Activated T-cell treated with anti-CD3 and anti-CD28 coated beads for 24 hours (primary cell): ENCODE data around the gene NXN.
"Not testable (repeated sequence)": the region's sequence is repeated elsewhere in the genome, so short reads cannot be mapped to it uniquely, and the experiment has no call there.

Source experiments
- DNase-seq: peaks from one replicate; pipeline ENCODE4 v3.0.0-alpha.2; 2020; ENCODE audit warnings: low read depth

The NXN gene

GRCh38 chr17:767076-767475 lies 212.5 kb downstream of the NXN start:
- no peak for DNase-seq

GRCh38 chr17:760371-760770 lies 219.2 kb downstream of the NXN start:
- DNase-seq: no peak

- no peak for DNase-seq
Measured at GRCh38 chr17:759964-760363, 219.6 kb downstream of the NXN start.

DNA sequence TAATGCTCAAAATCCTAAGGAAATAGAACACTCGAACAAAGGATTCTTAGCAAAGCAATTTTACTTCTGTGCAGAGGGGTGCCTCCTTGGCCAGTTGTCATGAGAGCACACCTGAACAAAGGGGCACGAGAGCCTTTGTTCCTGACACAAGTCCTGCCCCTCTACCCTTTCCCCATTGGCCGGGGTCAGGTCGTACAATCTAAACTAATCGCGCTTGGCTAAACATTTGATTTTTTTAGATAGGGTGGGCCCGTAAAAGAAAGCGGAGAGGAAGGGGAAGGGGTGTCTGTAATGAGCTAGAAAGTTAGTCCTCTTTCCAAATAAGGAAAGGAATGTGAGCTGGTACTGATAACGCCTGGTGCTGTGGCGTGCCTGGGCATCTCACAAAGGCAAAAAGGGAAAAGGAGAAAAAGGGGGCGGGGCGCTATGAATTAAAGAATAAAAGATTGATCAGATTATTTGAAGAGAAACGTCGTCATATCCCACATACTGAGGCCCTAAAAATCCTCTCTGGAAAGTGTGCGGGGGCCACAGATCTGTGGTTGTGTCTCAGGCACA lies 223.5 kb downstream of the NXN start:
- DNase-seq: not testable (repeated sequence)

DNA sequence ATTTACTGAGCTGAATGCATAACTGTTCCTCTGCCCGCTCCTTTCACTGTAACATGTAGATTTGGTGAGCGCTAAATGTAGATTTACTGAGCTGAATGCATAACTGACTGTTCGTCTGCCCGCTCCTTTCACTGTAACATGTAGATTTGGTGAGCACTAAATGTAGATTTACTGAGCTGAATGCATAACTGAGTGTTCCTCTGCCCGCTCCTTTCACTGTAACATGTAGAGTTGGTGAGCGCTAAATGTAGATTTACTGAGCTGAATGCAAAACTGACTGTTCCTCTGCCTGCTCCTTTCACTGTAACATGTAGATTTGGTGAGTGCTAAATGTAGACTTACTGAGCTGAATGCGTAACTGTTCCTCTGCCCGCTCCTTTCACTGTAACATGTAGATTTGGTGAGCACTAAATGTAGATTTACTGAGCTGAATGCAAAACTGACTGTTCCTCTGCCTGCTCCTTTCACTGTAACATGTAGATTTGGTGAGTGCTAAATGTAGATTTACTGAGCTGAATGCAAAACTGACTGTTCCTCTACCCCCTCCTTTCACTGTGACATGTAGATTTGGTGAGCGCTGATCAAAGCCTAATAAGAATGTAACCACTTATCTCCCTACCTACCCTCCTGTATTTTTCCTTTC lies 224.1 kb downstream of the NXN start:
- DNase-seq: not testable (repeated sequence)

DNA sequence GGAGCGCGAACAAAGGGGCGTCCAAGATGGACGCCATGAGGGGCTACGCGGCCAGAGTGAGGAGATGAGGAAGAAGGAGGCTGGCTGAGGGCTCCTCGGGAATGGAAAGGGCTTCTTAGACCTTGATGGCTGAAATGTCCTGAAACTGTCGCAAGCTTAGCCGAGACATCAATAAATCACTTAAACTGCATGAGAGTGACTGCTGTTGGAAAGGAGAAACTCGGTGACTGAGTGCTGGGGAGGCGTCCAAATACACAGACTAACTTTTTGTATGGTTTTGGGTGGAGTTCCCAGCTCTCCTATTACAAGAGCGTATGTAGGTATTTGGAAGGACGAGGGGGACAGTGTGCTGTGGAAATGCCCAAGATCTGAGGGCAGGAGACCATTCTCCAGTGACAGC lies 226.2 kb downstream of the NXN start:
- DNase-seq: no peak

GRCh38 chr17:752620-753219 lies 226.9 kb downstream of the NXN start:
- no peak for DNase-seq

GRCh38 chr17:752002-752619 lies 227.5 kb downstream of the NXN start, which contains the start of gene GEMIN4:
Gene GEMIN4 (minus strand): TSS chr17:752264. CDS start chr17:752142, 122 bp downstream.
- peak; percentile 97 for DNase-seq

DNA sequence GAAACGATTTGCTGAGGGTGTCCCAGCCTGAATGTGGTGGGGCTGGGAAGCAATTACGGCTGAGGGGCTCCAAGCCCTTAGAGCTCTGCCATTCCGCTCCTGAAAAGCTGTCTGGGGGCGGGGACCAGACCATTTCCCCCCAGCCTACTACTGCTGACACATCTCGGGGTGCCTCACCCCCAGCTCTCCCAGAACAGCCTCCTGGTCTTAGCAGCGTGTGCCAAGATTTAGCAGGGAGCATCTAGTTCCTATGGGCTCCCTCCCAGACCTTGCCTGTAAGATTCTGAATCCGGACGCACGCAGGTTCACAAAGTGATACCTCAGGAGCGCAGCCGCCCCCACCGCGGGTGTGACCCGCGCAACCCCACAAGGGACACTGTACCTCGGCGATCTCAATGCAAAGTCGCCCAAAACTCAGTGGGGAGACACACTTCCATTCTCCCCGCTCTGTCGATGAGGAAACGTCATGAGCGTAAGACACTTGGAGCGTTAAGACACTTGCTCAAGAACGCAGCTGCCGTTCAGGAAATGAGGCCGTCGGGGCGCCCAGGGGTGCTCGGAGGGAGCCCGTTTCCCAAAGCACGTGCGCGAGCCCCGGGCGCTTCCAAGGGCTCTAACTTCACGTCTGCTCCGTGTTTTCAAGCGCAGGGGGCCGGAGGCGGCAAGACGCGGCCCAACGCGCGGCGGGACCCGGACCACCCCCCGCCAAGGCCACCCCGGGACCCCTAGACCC lies 228.1 kb downstream of the NXN start:
- DNase-seq: peak; percentile 31

- no peak for DNase-seq
Measured at GRCh38 chr17:750431-751037, 229.0 kb downstream of the NXN start.

DNA sequence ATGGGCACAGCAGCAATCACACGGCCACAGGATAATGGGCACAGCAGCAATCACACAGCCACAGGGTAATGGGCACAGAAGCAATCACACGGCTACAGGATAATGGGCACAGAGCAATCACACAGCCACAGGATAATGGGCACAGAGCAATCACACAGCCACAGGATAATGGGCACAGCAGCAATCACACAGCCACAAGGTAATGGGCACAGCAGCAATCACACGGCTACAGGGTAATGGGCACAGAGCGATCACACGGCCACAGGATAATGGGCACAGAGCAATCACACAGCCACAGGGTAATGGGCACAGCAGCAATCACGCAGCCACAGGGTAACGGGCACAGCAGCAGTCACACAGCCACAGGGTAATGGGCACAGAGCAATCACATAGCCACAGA lies 230.2 kb downstream of the NXN start:
- DNase-seq: not testable (repeated sequence)
